NT2/D1 (cell line): ENCODE results near the gene UBE2N.

ENCODE experiments used
- YY1 ChIP-seq: IDR thresholded peaks from 2 replicates; pipeline ENCODE4 v1.6.1; 2011; ENCODE audit not compliant: insufficient read length, insufficient read depth
- ZNF274 ChIP-seq: IDR thresholded peaks from 2 replicates; pipeline ENCODE4 v1.6.1; 2011; ENCODE audit warnings: mild to moderate bottlenecking, low read depth, low read length

GRCh38 chr12:93379981-93380361 lies 61.8 kb downstream of the UBE2N start:
- TF ChIP-seq ZNF274 (no peak), YY1 (no peak)
